AG04450 (cell line): ENCODE data around the gene HNF1A. TPM values are rescaled to one million over a fixed set of nuclear protein-coding genes. Genes with fewer than 3 reads are reported as not detected.

ENCODE experiments used
- CTCF ChIA-PET: fragments of 300-600, 350-600 bp; formaldehyde crosslinking; extraction: SDS; loops from one replicate; lab custom pipeline; 2022; ENCODE audit warnings: antibody characterized with exemption, inconsistent platforms; lab: Charles Lee
- POLR2A ChIA-PET: fragments of 350-600 bp; formaldehyde crosslinking; extraction: SDS; loops from one replicate; lab custom pipeline; 2021; ENCODE audit warnings: antibody characterized with exemption, inconsistent platforms; lab: Yijun Ruan, JAX
- DNase-seq: peaks from one replicate; pipeline ENCODE4 v3.0.0-alpha.2; 2011; ENCODE audit warnings: low read depth, low spot score
- H3K27ac ChIP-seq: one replicate; pipeline ENCODE4 v1.5.1; 2012; ENCODE audit warnings: low read depth, low read length, control low read depth
- H3K27me3 ChIP-seq: one replicate; pipeline ENCODE4 v1.6.0; 2012; ENCODE audit warnings: low read length; ENCODE audit not compliant: control insufficient read depth, insufficient read depth
- H3K4me3 ChIP-seq: 2 replicates; pipeline ENCODE4 v1.5.1; 2011; ENCODE audit warnings: mild to moderate bottlenecking, low read depth, low read length, control low read depth
- H3K9me3 ChIP-seq: 2 replicates; pipeline ENCODE4 v1.5.1; 2012; ENCODE audit warnings: low read length; ENCODE audit not compliant: control insufficient read depth, insufficient read depth
- CTCF ChIP-seq: IDR thresholded peaks from 2 replicates; pipeline ENCODE4 v1.5.1; 2011; ENCODE audit warnings: low read depth, low read length, control low read depth, inconsistent platforms
- polyA plus RNA-seq: library from polyadenylated mRNA; depleted of rRNA; stranded (reverse); fragments of >200 nt; gene quantifications from 2 replicates; pipeline ENCODE4 v1.2.3, GENCODE V29; 2011

Gene HNF1A
- polyA plus RNA-seq, 1 experiment, result not detected

- ChIA-PET CTCF (no interaction called here), POLR2A (no interaction called here)
- TF ChIP-seq CTCF, result no peak
- Histone ChIP-seq H3K9me3 (no peaks in the 10 kb centered on the region), H3K27me3 (peaks cover 8% of the 10 kb centered on the region), H3K27ac (no peak overlapping the region), H3K4me3 (no peak overlapping the region)
- DNase-seq, result no peak
These were observed 21.6 kb upstream of the HNF1A start for GRCh38 chr12:120956579-120957300.

- Histone ChIP-seq H3K27me3 (peaks cover 8% of the 10 kb centered on the region), H3K4me3 (no peak overlapping the region), H3K9me3 (no peaks in the 10 kb centered on the region), H3K27ac (no peak overlapping the region)
- DNase-seq, result no peak
- CTCF ChIA-PET, result interaction anchor here (1.3 kb wide), 1 partner anchor 12 kb away, joined by 4 read pairs; no protein-coding TSS in a partner anchor
- no peak for TF ChIP-seq CTCF
- POLR2A ChIA-PET, result no interaction called here
These were observed 19.0 kb upstream of the HNF1A start for GRCh38 chr12:120959111-120959878.

GRCh38 chr12:120960657-120961056 is 17.7 kb upstream of the HNF1A start:
- DNase-seq, result no peak
- Histone ChIP-seq H3K27me3 (peaks cover 6% of the 10 kb centered on the region), H3K4me3 (no peak overlapping the region), H3K9me3 (no peaks in the 10 kb centered on the region), H3K27ac (no peak overlapping the region)
- POLR2A ChIA-PET, result no interaction called here
- TF ChIP-seq CTCF, result no peak
- CTCF ChIA-PET, result interaction anchor here (1.0 kb wide), 1 partner anchor 12 kb away, joined by 3 read pairs; no protein-coding TSS in a partner anchor

- no peaks in the 10 kb centered on the region for H3K9me3 ChIP-seq
- no peak for TF ChIP-seq CTCF
- no peak for DNase-seq
- ChIA-PET CTCF (interaction anchor here (1.1 to 2.5 kb wide), 2 partner anchors 10 to 379 kb away, joined by 3 to 13 read pairs; no protein-coding TSS in a partner anchor), POLR2A (no interaction called here)
- peaks cover 6% of the 10 kb centered on the region for H3K27me3 ChIP-seq
- no peak overlapping the region for H3K4me3 ChIP-seq
- no peak overlapping the region for H3K27ac ChIP-seq
These were observed 16.5 kb upstream of the HNF1A start for GRCh38 chr12:120961604-120962531.
